ENCODE data around the gene UBE3D.

UBE3D gene

GRCh38 chr6:82987951-82988350, 77.7 kb downstream of the UBE3D start:
- Histone ChIP-seq H3K36me3 (replicated peaks; ENCODE audit: insufficient read depth, low read length) (no peaks in the 10 kb centered on the region), H3K4me1 (ENCODE audit: low read length) (no peaks in the 10 kb centered on the region), H3K9me2 (replicated peaks; ENCODE audit: insufficient read depth, low read length) (no peaks in the 10 kb centered on the region), H4K20me1 (ENCODE audit: insufficient read depth, low read length) (no peaks in the 10 kb centered on the region), H3F3A (ENCODE audit: insufficient read depth, low read length) (no peaks in the 10 kb centered on the region), H3K4me2 (ENCODE audit: low read depth, low read length) (no peak overlapping the region), H3K27ac (ENCODE audit: low read length) (no peak overlapping the region), H3K9ac (ENCODE audit: low read length) (no peak overlapping the region), H3K79me2 (ENCODE audit: low read length) (no peaks in the 10 kb centered on the region), H3K4me3 (ENCODE audit: low read length) (no peak overlapping the region), H2AFZ (ENCODE audit: low read length) (no peak overlapping the region), H3K9me3 (replicated peaks; ENCODE audit: insufficient read depth, low read length) (no peaks in the 10 kb centered on the region), H3K27me3 (replicated peaks; ENCODE audit: insufficient read depth, low read length) (no peaks in the 10 kb centered on the region)
- TF ChIP-seq EZH2phosphoT487 (IDR thresholded peaks at IDR 0.05; ENCODE audit: low read length) (no peak), CTCF (IDR thresholded peaks at IDR 0.05; ENCODE audit: low read length) (no peak), EZH2 (optimal IDR thresholded peaks at IDR 0.05; ENCODE audit: low read depth, low read length) (no peak)
- no peak for DNase-seq

- no peak overlapping the region for H3K27ac ChIP-seq (ENCODE audit: low read length)
- no peaks in the 10 kb centered on the region for H3K4me1 ChIP-seq (ENCODE audit: low read length)
- H2AFZ ChIP-seq (ENCODE audit: low read length) = no peak overlapping the region
- no peaks in the 10 kb centered on the region for H3K79me2 ChIP-seq (ENCODE audit: low read length)
- no peaks in the 10 kb centered on the region for H3F3A ChIP-seq (ENCODE audit: insufficient read depth, low read length)
- H3K27me3 ChIP-seq (replicated peaks; ENCODE audit: insufficient read depth, low read length) = no peaks in the 10 kb centered on the region
- no peak for DNase-seq
- no peaks in the 10 kb centered on the region for H4K20me1 ChIP-seq (ENCODE audit: insufficient read depth, low read length)
- no peaks in the 10 kb centered on the region for H3K9me2 ChIP-seq (replicated peaks; ENCODE audit: insufficient read depth, low read length)
- H3K4me2 ChIP-seq (ENCODE audit: low read depth, low read length) = no peak overlapping the region
- no peak for TF ChIP-seq EZH2phosphoT487 (IDR thresholded peaks at IDR 0.05; ENCODE audit: low read length)
- TF ChIP-seq EZH2 (optimal IDR thresholded peaks at IDR 0.05; ENCODE audit: low read depth, low read length) = no peak
- TF ChIP-seq CTCF (IDR thresholded peaks at IDR 0.05; ENCODE audit: low read length) = no peak
- no peaks in the 10 kb centered on the region for H3K9me3 ChIP-seq (replicated peaks; ENCODE audit: insufficient read depth, low read length)
- no peak overlapping the region for H3K9ac ChIP-seq (ENCODE audit: low read length)
- no peak overlapping the region for H3K4me3 ChIP-seq (ENCODE audit: low read length)
- H3K36me3 ChIP-seq (replicated peaks; ENCODE audit: insufficient read depth, low read length) = no peaks in the 10 kb centered on the region
These were observed 78.2 kb downstream of the UBE3D start for GRCh38 chr6:82987416-82987815.

- DNase-seq = no peak
- H3K9ac ChIP-seq (ENCODE audit: low read length) = no peak overlapping the region
- H3K4me1 ChIP-seq (ENCODE audit: low read length) = no peaks in the 10 kb centered on the region
- H3K27me3 ChIP-seq (replicated peaks; ENCODE audit: insufficient read depth, low read length) = no peaks in the 10 kb centered on the region
- H3K9me3 ChIP-seq (replicated peaks; ENCODE audit: insufficient read depth, low read length) = no peaks in the 10 kb centered on the region
- H3F3A ChIP-seq (ENCODE audit: insufficient read depth, low read length) = no peaks in the 10 kb centered on the region
- no peak overlapping the region for H3K4me3 ChIP-seq (ENCODE audit: low read length)
- no peak overlapping the region for H3K27ac ChIP-seq (ENCODE audit: low read length)
- TF ChIP-seq EZH2 (optimal IDR thresholded peaks at IDR 0.05; ENCODE audit: low read depth, low read length) (no peak), CTCF (IDR thresholded peaks at IDR 0.05; ENCODE audit: low read length) (no peak), EZH2phosphoT487 (IDR thresholded peaks at IDR 0.05; ENCODE audit: low read length) (no peak)
- H3K9me2 ChIP-seq (replicated peaks; ENCODE audit: insufficient read depth, low read length) = no peaks in the 10 kb centered on the region
- no peak overlapping the region for H2AFZ ChIP-seq (ENCODE audit: low read length)
- no peaks in the 10 kb centered on the region for H3K79me2 ChIP-seq (ENCODE audit: low read length)
- H3K4me2 ChIP-seq (ENCODE audit: low read depth, low read length) = no peak overlapping the region
- no peaks in the 10 kb centered on the region for H3K36me3 ChIP-seq (replicated peaks; ENCODE audit: insufficient read depth, low read length)
- H4K20me1 ChIP-seq (ENCODE audit: insufficient read depth, low read length) = no peaks in the 10 kb centered on the region
These were observed 80.9 kb downstream of the UBE3D start for GRCh38 chr6:82984720-82985119.
